Keratinocyte (primary cell): ENCODE results near the gene ROCK1. TPM values are rescaled to one million over a fixed set of nuclear protein-coding genes. Genes with fewer than 3 reads are reported as not detected.

Experiments used
- DNase-seq: peaks from one replicate; pipeline ENCODE4 v3.0.0-alpha.2; 2011; ENCODE audit warnings: low read depth, missing footprints, low spot score
- FAIRE-seq: peaks from 2 replicates; lab custom pipeline; 2011; peaks lifted over from hg19 to GRCh38; lab: Jason Lieb, UNC
- H2AFZ ChIP-seq: 2 replicates; pipeline ENCODE4 v1.6.0; 2012; ENCODE audit warnings: low read length, control low read depth, inconsistent platforms; ENCODE audit not compliant: control insufficient read depth
- H3K27ac ChIP-seq: 2 replicates; pipeline ENCODE4 v1.5.1; 2011; ENCODE audit warnings: low read length; ENCODE audit not compliant: control insufficient read depth, insufficient read depth
- H3K27me3 ChIP-seq: 3 replicates; pipeline ENCODE4 v1.6.0; 2011; ENCODE audit warnings: low read length; ENCODE audit not compliant: control insufficient read depth, insufficient read depth; ENCODE audit errors: extremely low read depth
- H3K36me3 ChIP-seq, 2 experiments: 2 replicates in 1 of 2; 3 replicates in 1 of 2; pipeline ENCODE4 v1.5.1; 2011; ENCODE audit warnings: low read length in 2 of 2, mild to moderate bottlenecking in 1 of 2; ENCODE audit not compliant: control insufficient read depth in 2 of 2, insufficient read depth in 2 of 2; ENCODE audit errors: extremely low read depth in 1 of 2
- H3K4me1 ChIP-seq: 3 replicates; pipeline ENCODE4 v1.5.1; 2011; ENCODE audit warnings: low read length; ENCODE audit not compliant: control insufficient read depth, insufficient read depth; ENCODE audit errors: extremely low read depth
- H3K4me2 ChIP-seq: 3 replicates; pipeline ENCODE4 v1.6.0; 2011; ENCODE audit warnings: low read depth, low read length; ENCODE audit not compliant: control insufficient read depth, insufficient read depth; ENCODE audit errors: extremely low read depth
- H3K4me3 ChIP-seq, 3 experiments: fragments of 200-600 bp in 1 of 3; sonication (generic) in 1 of 3; 2 replicates in 2 of 3; 3 replicates in 1 of 3; pipeline ENCODE4 v1.5.1; 2011 to 2016; ENCODE audit warnings: low read length in 3 of 3, mild to moderate bottlenecking in 3 of 3, control low read depth in 2 of 3, inconsistent platforms in 1 of 3, low read depth in 1 of 3, mixed read lengths in 1 of 3, mixed run types in 1 of 3, moderate library complexity in 1 of 3; ENCODE audit not compliant: control insufficient read depth in 2 of 3, insufficient read depth in 2 of 3; ENCODE audit errors: extremely low read depth in 1 of 3
- H3K79me2 ChIP-seq: 2 replicates; pipeline ENCODE4 v1.6.0; 2012; ENCODE audit warnings: low read length; ENCODE audit not compliant: control insufficient read depth, insufficient read depth
- H3K9ac ChIP-seq: 3 replicates; pipeline ENCODE4 v1.6.0; 2011; ENCODE audit warnings: low read length; ENCODE audit not compliant: control insufficient read depth, insufficient read depth; ENCODE audit errors: extremely low read depth
- H3K9me1 ChIP-seq: 3 replicates; pipeline ENCODE4 v1.6.0; 2011; ENCODE audit warnings: low read length; ENCODE audit not compliant: control insufficient read depth, insufficient read depth; ENCODE audit errors: extremely low read depth
- H3K9me3 ChIP-seq: 2 replicates; pipeline ENCODE4 v1.5.1; 2012; ENCODE audit warnings: low read depth, low read length; ENCODE audit not compliant: control insufficient read depth
- H4K20me1 ChIP-seq: 3 replicates; pipeline ENCODE4 v1.6.0; 2011; ENCODE audit warnings: low read length; ENCODE audit not compliant: control insufficient read depth, insufficient read depth; ENCODE audit errors: extremely low read depth
- CTCF ChIP-seq, 3 experiments: IDR thresholded peaks in 1 of 3; conservative IDR thresholded peaks in 1 of 3; optimal IDR thresholded peaks in 1 of 3; 2 replicates in 2 of 3; 3 replicates in 1 of 3; pipeline versions ENCODE3 to v1.5.1; 2011; ENCODE audit warnings: low read length in 3 of 3, mild to moderate bottlenecking in 3 of 3, moderate library complexity in 2 of 3, control low read depth in 1 of 3, inconsistent platforms in 1 of 3; ENCODE audit not compliant: insufficient read depth in 2 of 3; ENCODE audit errors: extremely low read depth in 1 of 3
- EZH2 ChIP-seq: IDR thresholded peaks from one replicate; pipeline ENCODE4 v1.6.1; 2012; ENCODE audit warnings: inconsistent platforms, mild to moderate bottlenecking, low read length, moderate library complexity
- dilution Hi-C: fragments of 300-500 bp; cut with MboI; formaldehyde crosslinking; loops from one replicate; pipeline ENCODE4 v1.7.0; 2020; ENCODE audit warnings: low sequenced_read_pairs; ENCODE audit not compliant: extremely low pct_ligation_motif_present
- polyA plus RNA-seq, 5 experiments: library from polyadenylated mRNA; depleted of rRNA in 3 of 5; stranded (reverse) in 3 of 5; stranded (forward) in 1 of 5; unstranded in 1 of 5; fragments of >200 nt; gene quantifications; 1 replicate in 1 of 5; 2 replicates in 3 of 5; 3 replicates in 1 of 5; pipeline versions ENCODE4 v1.2.1 to v1.2.3, GENCODE V29; 2011 to 2012; ENCODE audit warnings: missing spikeins in 2 of 5, low read depth in 1 of 5, low replicate concordance in 1 of 5

The ROCK1 gene
- polyA plus RNA-seq, 1 donor (not counting 4 experiments of a cell fraction or from before 2014, with no cell fraction given) = 25.9 TPM

- FAIRE-seq = no peak
- H3K27ac ChIP-seq = no peak overlapping the region
- H4K20me1 ChIP-seq = no peaks in the 10 kb centered on the region
- H3K4me1 ChIP-seq = no peaks in the 10 kb centered on the region
- no peak overlapping the region for H3K4me3 ChIP-seq
- no peak for TF ChIP-seq CTCF (optimal IDR thresholded peaks at IDR 0.05 in 1 of 3, IDR thresholded peaks at IDR 0.05 in 1 of 3, conservative IDR thresholded peaks at IDR 0.05 in 1 of 3; ENCODE audit: extremely low read depth in 1 of 3, insufficient read depth in 2 of 3, low read length in 3 of 3)
- no peak for TF ChIP-seq EZH2
- no peaks in the 10 kb centered on the region for H3K79me2 ChIP-seq
- H2AFZ ChIP-seq = no peak overlapping the region
- dilution Hi-C loops = no loop called here
- H3K36me3 ChIP-seq = no peaks in the 10 kb centered on the region
- H3K9me3 ChIP-seq = no peaks in the 10 kb centered on the region
- no peak overlapping the region for H3K4me2 ChIP-seq
- H3K27me3 ChIP-seq = no peaks in the 10 kb centered on the region
- no peak for DNase-seq
- H3K9me1 ChIP-seq = no peaks in the 10 kb centered on the region
- no peak overlapping the region for H3K9ac ChIP-seq
These were observed 20.1 kb upstream of the ROCK1 start for GRCh38 chr18:21131698-21132227.

- Histone ChIP-seq H3K79me2 (no peaks in the 10 kb centered on the region), H2AFZ (no peak overlapping the region), H3K9me1 (no peaks in the 10 kb centered on the region), H3K4me1 (no peaks in the 10 kb centered on the region), H3K27me3 (no peaks in the 10 kb centered on the region), H3K4me2 (no peak overlapping the region), H3K9me3 (no peaks in the 10 kb centered on the region), H3K27ac (no peak overlapping the region), H4K20me1 (no peaks in the 10 kb centered on the region), H3K9ac (no peak overlapping the region), H3K36me3 (no peaks in the 10 kb centered on the region), H3K4me3 (no peak overlapping the region)
- DNase-seq (no peak), FAIRE-seq (no peak)
- dilution Hi-C loops = no loop called here
- no peak for TF ChIP-seq CTCF (optimal IDR thresholded peaks at IDR 0.05 in 1 of 3, IDR thresholded peaks at IDR 0.05 in 1 of 3, conservative IDR thresholded peaks at IDR 0.05 in 1 of 3; ENCODE audit: extremely low read depth in 1 of 3, insufficient read depth in 2 of 3, low read length in 3 of 3)
- TF ChIP-seq EZH2 = no peak
These were observed 18.1 kb upstream of the ROCK1 start for GRCh38 chr18:21129566-21130216.
